Measurements from ENCODE around the gene ESYT2. TPM values are rescaled to one million over a fixed set of nuclear protein-coding genes. Genes with fewer than 3 reads are reported as not detected.
"Not testable (repeated sequence)": the region's sequence is repeated elsewhere in the genome, so short reads cannot be mapped to it uniquely, and the experiment has no call there.

The ESYT2 gene
- total RNA-seq, 1 experiment from 2014 or later, result 162 TPM

DNA sequence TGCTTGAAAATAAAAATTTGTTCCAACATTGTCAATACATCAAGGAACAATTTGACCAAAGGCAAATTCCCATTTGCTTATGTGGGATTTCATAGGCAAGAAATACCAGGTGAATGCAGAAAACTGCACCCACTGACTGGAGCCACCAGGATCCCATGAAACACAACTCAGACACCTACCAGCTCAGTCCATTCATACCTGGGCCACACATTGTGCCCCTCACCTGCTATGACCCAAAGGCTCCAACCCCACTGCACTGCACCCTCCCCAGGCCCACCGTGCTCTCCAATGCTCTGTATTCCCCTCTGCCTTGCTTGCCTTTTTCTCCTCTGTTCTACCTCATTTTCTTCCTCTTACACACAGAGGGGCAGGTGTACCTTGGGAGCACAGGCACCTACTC is 130.0 kb downstream of the ESYT2 start:
- Histone ChIP-seq H3K4me1 (replicated peaks; ENCODE audit: insufficient read depth) (peaks cover 14% of the 10 kb centered on the region), H3K27ac (no peak overlapping the region), H2AFZ (no peak overlapping the region), H3K9me2 (ENCODE audit: insufficient read depth) (no peaks in the 10 kb centered on the region), H3F3A (ENCODE audit: insufficient read depth, low read depth) (0 out of 2 replicates have a peak, but pooled peaks cover 5% of the 10 kb centered on the region), H3K79me2 (ENCODE audit: low read depth) (peaks cover 73% of the 10 kb centered on the region), H3K4me2 (no peak overlapping the region), H3K4me3 (no peak overlapping the region), H3K9me3 (ENCODE audit: insufficient read depth, low read depth) (no peaks in the 10 kb centered on the region), H3K27me3 (ENCODE audit: insufficient read depth, low read depth) (no peaks in the 10 kb centered on the region), H3K36me3 (ENCODE audit: low read depth) (peaks cover 29% of the 10 kb centered on the region), H4K20me1 (ENCODE audit: insufficient read depth) (no peaks in the 10 kb centered on the region)
- ChIA-PET POLR2A (ENCODE audit: unreplicated experiment) (no interaction called here), CTCF (no interaction called here)
- intact Hi-C loops (cut with micrococcal nuclease; ENCODE audit: unreplicated experiment), result no loop called here
- DNase-seq, result no peak
- no TSS peak for BruUV-seq (replicated peaks)
- TF ChIP-seq EZH2 (IDR thresholded peaks at IDR 0.05; ENCODE audit: low read depth), result no peak
- TF ChIP-seq, protein P1, sequence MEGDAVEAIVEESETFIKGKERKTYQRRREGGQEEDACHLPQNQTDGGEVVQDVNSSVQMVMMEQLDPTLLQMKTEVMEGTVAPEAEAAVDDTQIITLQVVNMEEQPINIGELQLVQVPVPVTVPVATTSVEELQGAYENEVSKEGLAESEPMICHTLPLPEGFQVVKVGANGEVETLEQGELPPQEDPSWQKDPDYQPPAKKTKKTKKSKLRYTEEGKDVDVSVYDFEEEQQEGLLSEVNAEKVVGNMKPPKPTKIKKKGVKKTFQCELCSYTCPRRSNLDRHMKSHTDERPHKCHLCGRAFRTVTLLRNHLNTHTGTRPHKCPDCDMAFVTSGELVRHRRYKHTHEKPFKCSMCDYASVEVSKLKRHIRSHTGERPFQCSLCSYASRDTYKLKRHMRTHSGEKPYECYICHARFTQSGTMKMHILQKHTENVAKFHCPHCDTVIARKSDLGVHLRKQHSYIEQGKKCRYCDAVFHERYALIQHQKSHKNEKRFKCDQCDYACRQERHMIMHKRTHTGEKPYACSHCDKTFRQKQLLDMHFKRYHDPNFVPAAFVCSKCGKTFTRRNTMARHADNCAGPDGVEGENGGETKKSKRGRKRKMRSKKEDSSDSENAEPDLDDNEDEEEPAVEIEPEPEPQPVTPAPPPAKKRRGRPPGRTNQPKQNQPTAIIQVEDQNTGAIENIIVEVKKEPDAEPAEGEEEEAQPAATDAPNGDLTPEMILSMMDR (conservative IDR thresholded peaks at IDR 0.05), result no peak

DNA sequence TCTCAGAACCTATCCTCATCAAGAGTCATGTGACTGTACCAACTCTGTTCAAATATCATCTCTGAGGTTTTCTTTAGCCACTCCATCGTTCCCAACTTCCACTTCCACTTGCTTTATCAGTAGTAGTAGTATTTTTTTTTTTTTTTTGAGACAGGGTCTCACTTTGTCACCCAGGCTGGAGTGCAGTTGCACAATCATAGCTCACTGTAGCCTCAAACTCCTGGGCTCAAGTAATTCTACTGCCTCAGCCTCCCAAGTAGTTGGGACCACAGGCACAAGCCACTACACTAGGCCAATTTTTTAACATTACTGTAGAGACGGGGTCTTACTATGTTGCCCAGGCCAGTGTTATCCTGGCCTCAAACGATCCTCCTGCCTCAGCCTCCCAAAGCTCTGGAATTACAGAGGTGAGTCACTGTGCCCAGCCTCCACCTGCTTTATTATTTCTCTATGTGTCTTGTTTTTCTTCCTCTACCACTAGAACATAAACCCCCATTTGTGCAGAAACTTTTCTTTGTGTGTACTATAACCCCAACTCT is 130.6 kb downstream of the ESYT2 start:
- peaks cover 29% of the 10 kb centered on the region for H3K36me3 ChIP-seq (ENCODE audit: low read depth)
- peaks cover 67% of the 10 kb centered on the region for H3K79me2 ChIP-seq (ENCODE audit: low read depth)
- H3K4me1 ChIP-seq (replicated peaks; ENCODE audit: insufficient read depth), result peaks cover 12% of the 10 kb centered on the region
- H4K20me1 ChIP-seq (ENCODE audit: insufficient read depth), result no peaks in the 10 kb centered on the region
- H3K4me3 ChIP-seq, result no peak overlapping the region
- intact Hi-C loops (cut with micrococcal nuclease; ENCODE audit: unreplicated experiment), result no loop called here
- H3K27ac ChIP-seq, result no peak overlapping the region
- H3K9me2 ChIP-seq (ENCODE audit: insufficient read depth), result no peaks in the 10 kb centered on the region
- no peaks in the 10 kb centered on the region for H3K27me3 ChIP-seq (ENCODE audit: insufficient read depth, low read depth)
- H3K4me2 ChIP-seq, result no peak overlapping the region
- BruUV-seq (replicated peaks), result no TSS peak
- ChIA-PET CTCF (no interaction called here), POLR2A (ENCODE audit: unreplicated experiment) (no interaction called here)
- no peak for DNase-seq
- no peak overlapping the region for H2AFZ ChIP-seq
- H3K9me3 ChIP-seq (ENCODE audit: insufficient read depth, low read depth), result no peaks in the 10 kb centered on the region
- H3F3A ChIP-seq (ENCODE audit: insufficient read depth, low read depth), result 0 out of 2 replicates have a peak, but pooled peaks cover 5% of the 10 kb centered on the region
- TF ChIP-seq EZH2 (IDR thresholded peaks at IDR 0.05; ENCODE audit: low read depth), result no peak
- TF ChIP-seq, protein P1 (conservative IDR thresholded peaks at IDR 0.05), result no peak

GRCh38 chr7:158697597-158697996 is 131.7 kb downstream of the ESYT2 start:
- H3K4me1 ChIP-seq (replicated peaks; ENCODE audit: insufficient read depth); H3K4me2 ChIP-seq; H3K9me2 ChIP-seq (ENCODE audit: insufficient read depth); H3K27ac ChIP-seq; H2AFZ ChIP-seq; POLR2A ChIA-PET (ENCODE audit: unreplicated experiment); H3F3A ChIP-seq (ENCODE audit: insufficient read depth, low read depth); CTCF ChIA-PET; H4K20me1 ChIP-seq (ENCODE audit: insufficient read depth); H3K27me3 ChIP-seq (ENCODE audit: insufficient read depth, low read depth); H3K9me3 ChIP-seq (ENCODE audit: insufficient read depth, low read depth); DNase-seq; H3K4me3 ChIP-seq; BruUV-seq (replicated peaks): not testable (repeated sequence)
- peaks cover 56% of the 10 kb centered on the region for H3K79me2 ChIP-seq (ENCODE audit: low read depth)
- intact Hi-C loops (cut with micrococcal nuclease; ENCODE audit: unreplicated experiment), result loop anchor here (2.0 kb wide), 2 partner anchors 17 to 43 kb away; no protein-coding TSS in a partner anchor
- peaks cover 28% of the 10 kb centered on the region for H3K36me3 ChIP-seq (ENCODE audit: low read depth)
